ENCODE data around the gene RTN4R. TPM values are rescaled to one million over a fixed set of nuclear protein-coding genes. Genes with fewer than 3 reads are reported as not detected.

Gene RTN4R
- total and polyA plus RNA-seq, 9 of the 15 experiments (the other 6 are each of a cell fraction or from before 2014, with no cell fraction given) = 0.04 to 2.8 (median 1.4) TPM; not detected in 3

DNA sequence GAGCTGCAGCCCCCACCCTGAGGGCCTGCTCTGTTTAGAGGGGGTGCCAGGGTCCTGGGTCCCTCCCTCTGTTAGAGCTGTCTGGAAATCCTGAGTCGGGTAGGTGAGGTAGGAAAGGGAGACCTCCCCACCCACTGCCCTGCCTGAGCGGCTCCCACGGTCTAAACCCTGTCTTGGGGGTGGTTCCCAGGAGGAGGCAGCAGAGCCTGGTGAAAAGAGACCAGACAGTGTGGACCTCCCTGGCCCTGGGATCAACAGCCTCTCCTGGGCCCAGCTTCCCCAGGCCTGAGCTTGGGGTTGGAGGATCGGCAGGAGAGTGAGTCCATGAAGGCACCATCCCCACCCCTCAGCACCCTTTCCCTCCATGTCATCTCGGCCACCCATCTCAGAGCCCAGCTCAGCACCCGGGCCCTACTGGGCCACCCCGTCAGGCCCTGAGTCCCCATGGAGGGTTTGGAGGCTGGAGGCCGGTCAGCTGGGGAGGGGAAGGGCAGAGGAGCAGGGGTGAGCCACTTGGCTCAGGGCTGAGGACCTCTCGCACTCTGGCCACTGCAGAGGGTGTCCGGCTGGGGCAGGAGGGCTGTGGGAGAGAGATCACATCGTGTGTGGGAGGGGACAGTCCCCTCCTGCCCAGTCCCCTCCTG lies 37.2 kb downstream of the RTN4R start (continued):
- TF ChIP-seq GATAD2A (IDR thresholded peaks at IDR 0.05) = no peak
- TF ChIP-seq ERF (CRISPR knock-in tag; IDR thresholded peaks at IDR 0.05) = no peak
- TF ChIP-seq, protein P1, sequence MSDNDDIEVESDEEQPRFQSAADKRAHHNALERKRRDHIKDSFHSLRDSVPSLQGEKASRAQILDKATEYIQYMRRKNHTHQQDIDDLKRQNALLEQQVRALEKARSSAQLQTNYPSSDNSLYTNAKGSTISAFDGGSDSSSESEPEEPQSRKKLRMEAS (CRISPR knock-in tag; IDR thresholded peaks at IDR 0.05) = peak; percentile 52
- TF ChIP-seq TBP (optimal IDR thresholded peaks at IDR 0.05; ENCODE audit: low read depth, low read length) = no peak
- TF ChIP-seq ZNF184 (CRISPR knock-in tag; IDR thresholded peaks at IDR 0.05) = peak; percentile 9; the same call in 1 of the 2 replicates
- TF ChIP-seq MYNN (IDR thresholded peaks at IDR 0.05) = no peak
- TF ChIP-seq MYNN (CRISPR knock-in tag; IDR thresholded peaks at IDR 0.05) = no peak
- TF ChIP-seq TGIF2 (CRISPR knock-in tag; IDR thresholded peaks at IDR 0.05) = no peak
- TF ChIP-seq ETV6 (IDR thresholded peaks at IDR 0.05; ENCODE audit: borderline replicate concordance in 1 of 2, low read depth in 2 of 2, low read length in 1 of 2) = no peak
- TF ChIP-seq ETV6 (CRISPR knock-in tag; IDR thresholded peaks at IDR 0.05; ENCODE audit: borderline replicate concordance) = no peak
- peak in 1 of 2 experiments; percentile 81; a peak in 1 of 4 replicates for TF ChIP-seq FOXA3 (CRISPR knock-in tag; conservative IDR thresholded peaks at IDR 0.05 in 1 of 2, IDR thresholded peaks at IDR 0.05 in 1 of 2)
- TF ChIP-seq, protein P2, sequence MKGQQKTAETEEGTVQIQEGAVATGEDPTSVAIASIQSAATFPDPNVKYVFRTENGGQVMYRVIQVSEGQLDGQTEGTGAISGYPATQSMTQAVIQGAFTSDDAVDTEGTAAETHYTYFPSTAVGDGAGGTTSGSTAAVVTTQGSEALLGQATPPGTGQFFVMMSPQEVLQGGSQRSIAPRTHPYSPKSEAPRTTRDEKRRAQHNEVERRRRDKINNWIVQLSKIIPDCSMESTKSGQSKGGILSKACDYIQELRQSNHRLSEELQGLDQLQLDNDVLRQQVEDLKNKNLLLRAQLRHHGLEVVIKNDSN (CRISPR knock-in tag; IDR thresholded peaks at IDR 0.05) = peak; percentile 35; the same call in 1 of the 2 replicates
- TF ChIP-seq ZNF174 (CRISPR knock-in tag; IDR thresholded peaks at IDR 0.05) = no peak
- TF ChIP-seq MEF2D (tag; conservative IDR thresholded peaks at IDR 0.05; ENCODE audit: low read depth) = no peak
- no peak for TF ChIP-seq ZFP1 (CRISPR knock-in tag; IDR thresholded peaks at IDR 0.05)
- TF ChIP-seq NELFE (IDR thresholded peaks at IDR 0.05; ENCODE audit: insufficient read depth, insufficient read length) = no peak
- no peak for TF ChIP-seq MEF2A (IDR thresholded peaks at IDR 0.05; ENCODE audit: control insufficient read depth, low read depth, low read length)
- TF ChIP-seq FOXP1 (CRISPR knock-in tag; IDR thresholded peaks at IDR 0.05) = peak; percentile 78; the same call in 1 of the 2 replicates
- TF ChIP-seq, protein P3, sequence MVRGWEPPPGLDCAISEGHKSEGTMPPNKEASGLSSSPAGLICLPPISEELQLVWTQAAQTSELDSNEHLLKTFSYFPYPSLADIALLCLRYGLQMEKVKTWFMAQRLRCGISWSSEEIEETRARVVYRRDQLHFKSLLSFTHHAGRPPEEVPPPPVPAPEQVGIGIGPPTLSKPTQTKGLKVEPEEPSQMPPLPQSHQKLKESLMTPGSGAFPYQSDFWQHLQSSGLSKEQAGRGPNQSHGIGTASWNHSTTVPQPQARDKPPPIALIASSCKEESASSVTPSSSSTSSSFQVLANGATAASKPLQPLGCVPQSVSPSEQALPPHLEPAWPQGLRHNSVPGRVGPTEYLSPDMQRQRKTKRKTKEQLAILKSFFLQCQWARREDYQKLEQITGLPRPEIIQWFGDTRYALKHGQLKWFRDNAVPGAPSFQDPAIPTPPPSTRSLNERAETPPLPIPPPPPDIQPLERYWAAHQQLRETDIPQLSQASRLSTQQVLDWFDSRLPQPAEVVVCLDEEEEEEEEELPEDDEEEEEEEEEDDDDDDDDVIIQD (CRISPR knock-in tag; IDR thresholded peaks at IDR 0.05) = no peak
- TF ChIP-seq TEAD1 (CRISPR knock-in tag; IDR thresholded peaks at IDR 0.05) = peak in 1 of 2 experiments; percentile 66; a peak in 1 of 4 replicates
- TF ChIP-seq, protein P4, sequence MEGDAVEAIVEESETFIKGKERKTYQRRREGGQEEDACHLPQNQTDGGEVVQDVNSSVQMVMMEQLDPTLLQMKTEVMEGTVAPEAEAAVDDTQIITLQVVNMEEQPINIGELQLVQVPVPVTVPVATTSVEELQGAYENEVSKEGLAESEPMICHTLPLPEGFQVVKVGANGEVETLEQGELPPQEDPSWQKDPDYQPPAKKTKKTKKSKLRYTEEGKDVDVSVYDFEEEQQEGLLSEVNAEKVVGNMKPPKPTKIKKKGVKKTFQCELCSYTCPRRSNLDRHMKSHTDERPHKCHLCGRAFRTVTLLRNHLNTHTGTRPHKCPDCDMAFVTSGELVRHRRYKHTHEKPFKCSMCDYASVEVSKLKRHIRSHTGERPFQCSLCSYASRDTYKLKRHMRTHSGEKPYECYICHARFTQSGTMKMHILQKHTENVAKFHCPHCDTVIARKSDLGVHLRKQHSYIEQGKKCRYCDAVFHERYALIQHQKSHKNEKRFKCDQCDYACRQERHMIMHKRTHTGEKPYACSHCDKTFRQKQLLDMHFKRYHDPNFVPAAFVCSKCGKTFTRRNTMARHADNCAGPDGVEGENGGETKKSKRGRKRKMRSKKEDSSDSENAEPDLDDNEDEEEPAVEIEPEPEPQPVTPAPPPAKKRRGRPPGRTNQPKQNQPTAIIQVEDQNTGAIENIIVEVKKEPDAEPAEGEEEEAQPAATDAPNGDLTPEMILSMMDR (IDR thresholded peaks at IDR 0.05 in 2 of 3, conservative IDR thresholded peaks at IDR 0.05 in 1 of 3; ENCODE audit: insufficient read depth in 2 of 3, low read depth in 1 of 3, low read length in 3 of 3) = peak in 1 of 3 experiments; percentile 8; a peak in 1 of 6 replicates
- TF ChIP-seq, protein P5, sequence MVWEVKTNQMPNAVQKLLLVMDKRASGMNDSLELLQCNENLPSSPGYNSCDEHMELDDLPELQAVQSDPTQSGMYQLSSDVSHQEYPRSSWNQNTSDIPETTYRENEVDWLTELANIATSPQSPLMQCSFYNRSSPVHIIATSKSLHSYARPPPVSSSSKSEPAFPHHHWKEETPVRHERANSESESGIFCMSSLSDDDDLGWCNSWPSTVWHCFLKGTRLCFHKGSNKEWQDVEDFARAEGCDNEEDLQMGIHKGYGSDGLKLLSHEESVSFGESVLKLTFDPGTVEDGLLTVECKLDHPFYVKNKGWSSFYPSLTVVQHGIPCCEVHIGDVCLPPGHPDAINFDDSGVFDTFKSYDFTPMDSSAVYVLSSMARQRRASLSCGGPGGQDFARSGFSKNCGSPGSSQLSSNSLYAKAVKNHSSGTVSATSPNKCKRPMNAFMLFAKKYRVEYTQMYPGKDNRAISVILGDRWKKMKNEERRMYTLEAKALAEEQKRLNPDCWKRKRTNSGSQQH (CRISPR knock-in tag; IDR thresholded peaks at IDR 0.05) = no peak
- TF ChIP-seq MAFK (IDR thresholded peaks at IDR 0.05; ENCODE audit: low read length) = 0 out of 2 replicates have a peak, but pooled peaks have one; percentile 6

Data from K562 (cell line).